AG04450 (cell line): ENCODE measurements around the gene AADAT. TPM values are rescaled to one million over a fixed set of nuclear protein-coding genes. Genes with fewer than 3 reads are reported as not detected.

Source experiments
- CTCF ChIA-PET: fragments of 300-600, 350-600 bp; formaldehyde crosslinking; extraction: SDS; loops from one replicate; lab custom pipeline; 2022; ENCODE audit warnings: antibody characterized with exemption, inconsistent platforms; lab: Charles Lee
- POLR2A ChIA-PET: fragments of 350-600 bp; formaldehyde crosslinking; extraction: SDS; loops from one replicate; lab custom pipeline; 2021; ENCODE audit warnings: antibody characterized with exemption, inconsistent platforms; lab: Yijun Ruan, JAX
- DNase-seq: peaks from one replicate; pipeline ENCODE4 v3.0.0-alpha.2; 2011; ENCODE audit warnings: low read depth, low spot score
- H3K27ac ChIP-seq: one replicate; pipeline ENCODE4 v1.5.1; 2012; ENCODE audit warnings: low read depth, low read length, control low read depth
- H3K27me3 ChIP-seq: one replicate; pipeline ENCODE4 v1.6.0; 2012; ENCODE audit warnings: low read length; ENCODE audit not compliant: control insufficient read depth, insufficient read depth
- H3K4me3 ChIP-seq: 2 replicates; pipeline ENCODE4 v1.5.1; 2011; ENCODE audit warnings: mild to moderate bottlenecking, low read depth, low read length, control low read depth
- H3K9me3 ChIP-seq: 2 replicates; pipeline ENCODE4 v1.5.1; 2012; ENCODE audit warnings: low read length; ENCODE audit not compliant: control insufficient read depth, insufficient read depth
- CTCF ChIP-seq: IDR thresholded peaks from 2 replicates; pipeline ENCODE4 v1.5.1; 2011; ENCODE audit warnings: low read depth, low read length, control low read depth, inconsistent platforms
- polyA plus RNA-seq: library from polyadenylated mRNA; depleted of rRNA; stranded (reverse); fragments of >200 nt; gene quantifications from 2 replicates; pipeline ENCODE4 v1.2.3, GENCODE V29; 2011

AADAT gene
- polyA plus RNA-seq, 1 experiment, result 17.8 TPM

GRCh38 chr4:170017252-170017651 lies 72.5 kb downstream of the AADAT start:
- no peak for TF ChIP-seq CTCF
- DNase-seq, result no peak
- Histone ChIP-seq H3K27ac (no peak overlapping the region), H3K27me3 (peaks cover 4% of the 10 kb centered on the region), H3K9me3 (no peaks in the 10 kb centered on the region), H3K4me3 (no peak overlapping the region)
- ChIA-PET POLR2A (interaction anchor here (0.6 kb wide), 1 partner anchor 374 kb away, joined by 3 read pairs; no protein-coding TSS in a partner anchor), CTCF (no interaction called here)

- Histone ChIP-seq H3K9me3 (no peaks in the 10 kb centered on the region), H3K27ac (no peak overlapping the region), H3K27me3 (peaks cover 4% of the 10 kb centered on the region), H3K4me3 (no peak overlapping the region)
- CTCF ChIA-PET, result interaction anchor here (1.6 kb wide), 1 partner anchor 33 kb away, joined by 4 read pairs; no protein-coding TSS in a partner anchor
- no peak for TF ChIP-seq CTCF
- no peak for DNase-seq
- POLR2A ChIA-PET, result no interaction called here
These were observed 74.5 kb downstream of the AADAT start for GRCh38 chr4:170015285-170015684.

GRCh38 chr4:170014359-170015011 lies 75.3 kb downstream of the AADAT start:
- peaks cover under 1% of the 10 kb centered on the region for H3K27me3 ChIP-seq
- no peak overlapping the region for H3K4me3 ChIP-seq
- POLR2A ChIA-PET, result no interaction called here
- no peak for DNase-seq
- no peaks in the 10 kb centered on the region for H3K9me3 ChIP-seq
- no peak overlapping the region for H3K27ac ChIP-seq
- CTCF ChIA-PET, result interaction anchor here (1.6 kb wide), 1 partner anchor 33 kb away, joined by 4 read pairs; no protein-coding TSS in a partner anchor
- no peak for TF ChIP-seq CTCF

DNA sequence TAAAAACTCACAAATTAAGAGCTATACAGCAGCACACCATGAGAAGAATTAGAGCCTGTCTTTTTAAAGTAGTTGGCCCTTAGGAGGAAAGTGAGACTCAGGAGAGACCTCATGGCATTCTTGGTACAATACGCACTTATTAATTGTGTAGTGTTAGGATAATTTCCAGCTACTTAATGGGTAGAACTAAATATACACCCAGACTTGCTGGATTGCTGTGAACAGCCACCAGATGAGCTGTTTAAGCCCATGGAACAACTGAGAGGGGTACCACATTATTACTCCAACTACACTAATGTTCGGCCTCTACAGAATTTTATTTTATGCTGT lies 77.2 kb downstream of the AADAT start:
- Histone ChIP-seq H3K4me3 (no peak overlapping the region), H3K9me3 (no peaks in the 10 kb centered on the region), H3K27me3 (no peaks in the 10 kb centered on the region), H3K27ac (no peak overlapping the region)
- DNase-seq, result no peak
- POLR2A ChIA-PET, result no interaction called here
- CTCF ChIA-PET, result interaction anchor here (1.4 kb wide), 1 partner anchor 203 kb away, joined by 4 read pairs; no protein-coding TSS in a partner anchor
- no peak for TF ChIP-seq CTCF

- Histone ChIP-seq H3K4me3 (no peak overlapping the region), H3K9me3 (no peaks in the 10 kb centered on the region), H3K27me3 (no peaks in the 10 kb centered on the region), H3K27ac (no peak overlapping the region)
- ChIA-PET CTCF (interaction anchor here (1.4 kb wide), 1 partner anchor 202 kb away, joined by 4 read pairs; no protein-coding TSS in a partner anchor), POLR2A (no interaction called here)
- no peak for TF ChIP-seq CTCF
- DNase-seq, result no peak
These were observed 77.7 kb downstream of the AADAT start for GRCh38 chr4:170011921-170012628.
